22Rv1 (cell line): ENCODE data around the gene TNNT2.
A peak's percentile ranks its signal among the peaks of the same experiment; 100 is the strongest.

Source experiments
- CTCF ChIP-seq: fragments of 450-650 bp; IDR thresholded peaks from 2 replicates; pipeline ENCODE4 v1.5.1; 2017; ENCODE audit warnings: mild to moderate bottlenecking
- ZFX ChIP-seq: fragments of 450-650 bp; IDR thresholded peaks from 2 replicates; pipeline ENCODE4 v1.6.1; 2017; ENCODE audit warnings: antibody characterized with exemption, borderline replicate concordance

- TF ChIP-seq CTCF (peak; percentile 55), ZFX (no peak)
Observed at GRCh38 chr1:201375169-201375568, 2.3 kb downstream of the TNNT2 start.
